IPS DF 19.7 (cell line): ENCODE results near the gene PGGT1B.

Experiments used
- DNase-seq: peaks from one replicate; pipeline ENCODE4 v3.0.0-alpha.2; 2013; ENCODE audit warnings: low read depth, low spot score

Gene PGGT1B

DNA sequence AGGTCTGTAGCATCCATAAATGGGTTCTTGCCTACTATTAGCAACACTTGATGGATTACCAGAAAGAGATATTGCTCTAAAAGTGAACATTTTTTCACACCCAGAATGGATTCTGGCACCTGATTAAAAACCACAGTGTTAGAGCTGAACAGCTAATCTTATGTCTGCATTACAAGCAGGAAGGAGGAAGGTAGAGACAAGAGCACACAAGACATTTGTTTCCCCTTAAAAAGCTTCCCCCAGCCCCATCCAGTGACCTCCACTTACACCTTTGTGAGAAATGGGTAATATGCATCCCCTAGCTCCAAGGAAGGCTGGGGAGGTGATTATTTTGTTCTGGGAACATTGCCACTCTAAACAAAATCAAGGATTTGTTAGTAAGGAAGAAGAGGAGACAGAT is 80.9 kb downstream of the PGGT1B start:
- DNase-seq, result no peak

DNA sequence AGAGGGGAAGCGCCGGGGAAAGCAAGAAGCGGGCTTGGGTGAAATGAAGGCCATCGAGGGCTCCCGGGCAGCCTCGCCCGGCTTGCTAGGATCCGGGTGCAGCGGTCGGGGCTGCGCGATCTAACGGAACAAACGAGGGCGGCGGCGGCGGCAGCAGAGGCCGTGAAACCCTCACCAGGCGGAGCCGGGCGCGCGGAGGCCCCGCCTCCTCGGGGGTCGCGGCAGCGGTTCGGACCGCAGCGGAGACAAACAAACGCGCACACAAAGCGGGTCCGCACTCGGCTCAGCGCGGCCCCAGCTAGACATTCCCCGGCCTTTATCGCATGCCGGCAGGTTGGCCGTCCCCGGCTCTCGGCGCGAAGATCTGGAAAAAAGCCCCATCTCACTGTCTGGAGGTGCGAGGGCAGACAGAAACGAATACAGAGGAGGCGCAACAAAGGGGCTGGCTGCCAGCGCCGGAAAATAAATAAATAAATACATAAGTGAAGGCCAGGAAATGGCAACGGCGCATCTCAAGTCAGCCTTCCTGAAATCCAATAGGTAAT is 82.4 kb downstream of the PGGT1B start:
- DNase-seq, result no peak

DNA sequence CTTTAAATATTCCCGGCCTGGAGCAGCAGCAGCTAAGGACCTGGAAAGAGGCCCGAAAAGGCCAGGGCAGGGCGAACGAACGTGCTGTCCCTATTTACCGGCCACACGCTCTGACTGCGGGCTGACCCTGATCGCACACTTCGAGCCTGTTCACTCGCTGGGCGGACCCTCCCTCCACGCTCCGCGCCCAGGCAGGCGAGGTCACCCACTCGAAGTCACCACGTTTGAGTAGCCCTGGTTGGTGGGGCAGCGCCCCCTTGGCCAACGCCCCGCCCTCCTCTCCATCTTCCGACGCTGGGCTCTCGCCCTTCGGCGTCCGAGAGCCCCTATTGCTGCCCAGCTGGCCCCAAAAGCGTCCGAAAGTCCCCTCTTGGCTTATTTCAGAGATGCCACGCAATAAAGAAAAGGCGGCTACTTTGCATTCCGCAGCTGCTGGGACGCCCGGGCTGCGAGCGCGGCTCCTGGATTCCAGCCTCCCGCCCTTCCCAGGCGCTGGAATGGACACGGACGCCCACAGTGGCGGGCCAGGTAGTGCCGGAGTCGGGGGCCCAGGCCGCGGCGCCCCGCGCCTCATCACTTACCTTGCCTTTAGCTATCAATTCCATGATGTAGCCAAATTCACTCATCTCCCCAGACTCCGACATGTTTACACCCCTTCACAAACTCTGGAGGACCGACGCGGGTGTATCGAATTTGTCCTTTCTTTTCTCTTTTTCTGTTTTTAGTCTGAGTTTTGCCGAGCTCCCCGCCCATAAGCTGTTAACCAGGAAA is 83.1 kb downstream of the PGGT1B start:
- no peak for DNase-seq

DNA sequence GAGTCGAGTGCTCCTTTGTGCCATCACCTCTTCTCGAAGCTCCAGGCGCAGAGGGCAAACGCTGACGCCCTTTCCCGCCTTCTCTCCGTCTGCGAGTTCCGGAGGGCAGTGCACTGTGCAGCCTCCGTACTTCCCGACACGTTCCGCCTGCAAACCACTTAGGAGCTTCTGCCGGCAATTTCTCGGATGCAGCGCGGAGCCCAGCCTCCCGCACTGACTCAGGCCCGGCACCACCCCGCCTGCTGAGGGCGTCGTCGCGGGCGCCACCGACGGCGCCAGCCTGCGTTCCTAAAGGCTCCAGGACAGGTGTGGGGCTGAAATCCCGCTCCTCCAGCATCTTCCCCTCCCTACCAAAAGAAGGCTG is 83.7 kb downstream of the PGGT1B start:
- no peak for DNase-seq

GRCh38 chr5:115170929-115171510 is 91.7 kb downstream of the PGGT1B start:
- no peak for DNase-seq

- DNase-seq, result no peak
Measured at GRCh38 chr5:115170134-115170928, 92.3 kb downstream of the PGGT1B start.

- DNase-seq, result no peak
Measured at GRCh38 chr5:115169487-115170133, 93.1 kb downstream of the PGGT1B start, which contains the start of gene TRIM36. Gene TRIM36, minus strand, starts transcription at chr5:115169908. Its CDS starts 274 bp downstream, at chr5:115169634.

GRCh38 chr5:115168829-115169486 is 93.7 kb downstream of the PGGT1B start:
- DNase-seq, result no peak

- no peak for DNase-seq
Measured at GRCh38 chr5:115166744-115167393, 95.8 kb downstream of the PGGT1B start.

- DNase-seq, result no peak
Measured at GRCh38 chr5:115165790-115166189, 96.9 kb downstream of the PGGT1B start.

DNA sequence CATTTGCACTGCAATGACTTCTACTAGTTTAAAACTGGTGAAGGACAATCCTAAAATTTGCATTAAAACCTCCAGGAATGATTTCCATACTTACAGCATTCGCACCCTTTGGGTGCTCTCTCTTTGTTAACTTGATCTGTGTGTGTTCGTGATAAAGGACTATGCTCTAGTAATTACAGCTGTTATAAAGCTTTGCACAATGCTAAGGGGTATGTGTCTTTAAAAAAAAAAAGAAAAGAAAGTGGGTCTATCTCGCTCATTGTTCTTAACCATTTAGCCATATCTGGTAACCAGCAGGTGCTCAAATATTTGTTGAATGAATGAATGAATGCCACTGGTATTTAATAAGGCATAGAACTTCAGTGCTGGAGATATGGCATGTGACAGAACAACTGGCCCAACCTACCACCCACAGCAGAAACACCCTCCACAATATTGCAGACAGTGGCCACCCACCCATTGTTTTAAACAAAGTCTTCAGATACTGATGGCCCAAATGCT is 101.7 kb downstream of the PGGT1B start:
- DNase-seq, result no peak
